LNCaP clone FGC (cell line): ENCODE results near the gene DOK6.

Experiments used
- DNase-seq: peaks from one replicate; pipeline ENCODE4 v3.0.0-alpha.2; 2011; ENCODE audit warnings: low read depth
- H3K4me3 ChIP-seq: 2 replicates; pipeline ENCODE4 v1.5.1; 2011; ENCODE audit warnings: mild to moderate bottlenecking, low read depth, low read length, control low read depth
- CTCF ChIP-seq: IDR thresholded peaks from 2 replicates; pipeline ENCODE4 v1.5.1; 2012; ENCODE audit warnings: mild to moderate bottlenecking; ENCODE audit not compliant: control insufficient read depth, insufficient read depth; ENCODE audit errors: extremely low read depth

Gene DOK6

GRCh38 chr18:69367104-69367503, 33.6 kb upstream of the DOK6 start:
- TF ChIP-seq CTCF: no peak
- H3K4me3 ChIP-seq: no peak overlapping the region

GRCh38 chr18:69371729-69372128, 29.0 kb upstream of the DOK6 start:
- DNase-seq: no peak
- H3K4me3 ChIP-seq: no peak overlapping the region
- TF ChIP-seq CTCF: no peak

More at GRCh38 chr18:69367104-69367503, 33.6 kb upstream of the DOK6 start:
- DNase-seq: no peak

- TF ChIP-seq CTCF: no peak
- H3K4me3 ChIP-seq: no peak overlapping the region
- DNase-seq: no peak
These were observed 20.4 kb upstream of the DOK6 start for GRCh38 chr18:69380324-69380723.

GRCh38 chr18:69383186-69383585, 17.5 kb upstream of the DOK6 start:
- no peak for DNase-seq
- H3K4me3 ChIP-seq: no peak overlapping the region
- no peak for TF ChIP-seq CTCF

- no peak overlapping the region for H3K4me3 ChIP-seq
- no peak for TF ChIP-seq CTCF
- DNase-seq: no peak
These were observed 13.5 kb upstream of the DOK6 start for GRCh38 chr18:69387186-69387585.

- TF ChIP-seq CTCF: no peak
- no peak for DNase-seq
- H3K4me3 ChIP-seq: no peak overlapping the region
These were observed 12.5 kb upstream of the DOK6 start for GRCh38 chr18:69388222-69388621.

GRCh38 chr18:69397096-69397495, 3.6 kb upstream of the DOK6 start:
- H3K4me3 ChIP-seq: no peak overlapping the region
- no peak for TF ChIP-seq CTCF
- DNase-seq: no peak
